H9 (cell line): Measurements from ENCODE around the gene PUDP. TPM values are rescaled to one million over a fixed set of nuclear protein-coding genes. Genes with fewer than 3 reads are reported as not detected.

Source experiments
- DNase-seq: peaks from one replicate; pipeline ENCODE4 v3.0.0-alpha.2; 2017
- H2AFZ ChIP-seq: one replicate; pipeline ENCODE4 v1.6.1; 2013; ENCODE audit warnings: mild to moderate bottlenecking, low read length, control low read depth, moderate library complexity
- H2AK5ac ChIP-seq: 2 replicates; pipeline ENCODE4 v1.6.1; 2013; ENCODE audit warnings: low read length, control low read depth, mixed read lengths; ENCODE audit not compliant: insufficient read length
- H2BK120ac ChIP-seq: one replicate; pipeline ENCODE4 v1.6.1; 2013; ENCODE audit warnings: low read depth, mild to moderate bottlenecking, low read length, control low read depth, inconsistent platforms; ENCODE audit not compliant: poor library complexity, severe bottlenecking
- H2BK12ac ChIP-seq: 2 replicates; pipeline ENCODE4 v1.6.1; 2013; ENCODE audit warnings: low read length, control low read depth, mixed read lengths, low read depth; ENCODE audit not compliant: insufficient read length
- H2BK15ac ChIP-seq: 2 replicates; pipeline ENCODE4 v1.6.1; 2013; ENCODE audit warnings: low read depth, low read length, control low read depth
- H2BK20ac ChIP-seq: one replicate; pipeline ENCODE4 v1.6.1; 2013; ENCODE audit warnings: low read depth, mild to moderate bottlenecking, low read length, control low read depth, inconsistent platforms; ENCODE audit not compliant: poor library complexity, severe bottlenecking
- H2BK5ac ChIP-seq: 2 replicates; pipeline ENCODE4 v1.6.1; 2013; ENCODE audit warnings: low read length, control low read depth, mixed read lengths; ENCODE audit not compliant: insufficient read length
- H3K14ac ChIP-seq: 2 replicates; pipeline ENCODE4 v1.6.1; 2013; ENCODE audit warnings: low read length, control low read depth; ENCODE audit not compliant: insufficient read depth
- H3K18ac ChIP-seq: 2 replicates; pipeline ENCODE4 v1.6.1; 2013; ENCODE audit warnings: low read depth, mild to moderate bottlenecking, mixed read lengths, low read length, control low read depth; ENCODE audit not compliant: insufficient read length
- H3K23ac ChIP-seq: 2 replicates; pipeline ENCODE4 v1.6.1; 2013; ENCODE audit warnings: low read length, control low read depth, mixed read lengths, low read depth; ENCODE audit not compliant: insufficient read length
- H3K23me2 ChIP-seq: 2 replicates; pipeline ENCODE4 v1.6.1; 2013; ENCODE audit warnings: low read depth, mild to moderate bottlenecking, mixed read lengths, low read length, control low read depth; ENCODE audit not compliant: insufficient read length, poor library complexity, severe bottlenecking
- H3K27ac ChIP-seq: 2 replicates; pipeline ENCODE4 v1.5.1; 2013; ENCODE audit warnings: low read length, control low read depth, mixed read lengths, low read depth; ENCODE audit not compliant: insufficient read length
- H3K27me3 ChIP-seq: 2 replicates; pipeline ENCODE4 v1.6.1; 2013; ENCODE audit warnings: low read length, control low read depth, inconsistent platforms; ENCODE audit not compliant: insufficient read depth
- H3K4ac ChIP-seq: 2 replicates; pipeline ENCODE4 v1.6.1; 2013; ENCODE audit warnings: low read depth, mild to moderate bottlenecking, control low read depth, inconsistent platforms, low read length, moderate library complexity
- H3K4me1 ChIP-seq: 2 replicates; pipeline ENCODE4 v1.6.1; 2013; ENCODE audit warnings: low read length, control low read depth, inconsistent platforms; ENCODE audit not compliant: insufficient read depth
- H3K4me2 ChIP-seq: 2 replicates; pipeline ENCODE4 v1.6.1; 2013; ENCODE audit warnings: low read length, control low read depth, mixed read lengths; ENCODE audit not compliant: insufficient read length, insufficient read depth
- H3K56ac ChIP-seq: 2 replicates; pipeline ENCODE4 v1.6.1; 2013; ENCODE audit warnings: low read depth, mild to moderate bottlenecking, mixed read lengths, low read length, control low read depth; ENCODE audit not compliant: insufficient read length
- H3K79me1 ChIP-seq: 2 replicates; pipeline ENCODE4 v1.6.1; 2013; ENCODE audit warnings: low read depth, mild to moderate bottlenecking, moderate library complexity, low read length, control low read depth, inconsistent platforms; ENCODE audit not compliant: insufficient read depth, poor library complexity, severe bottlenecking
- H3K79me2 ChIP-seq: 2 replicates; pipeline ENCODE4 v1.6.1; 2013; ENCODE audit warnings: low read length, control low read depth, inconsistent platforms; ENCODE audit not compliant: insufficient read depth
- H3K9ac ChIP-seq: 2 replicates; pipeline ENCODE4 v1.6.1; 2013; ENCODE audit warnings: low read length, control low read depth, mixed read lengths; ENCODE audit not compliant: insufficient read length; ENCODE audit errors: extremely low read depth
- H3K9me3 ChIP-seq: one replicate; pipeline ENCODE4 v1.6.1; 2013; ENCODE audit warnings: low read depth, low read length, inconsistent platforms; ENCODE audit not compliant: control insufficient read depth
- H3T11ph ChIP-seq: one replicate; pipeline ENCODE4 v1.6.1; 2013; ENCODE audit warnings: mild to moderate bottlenecking, low read length, control low read depth, inconsistent platforms
- H4K20me1 ChIP-seq: one replicate; pipeline ENCODE4 v1.6.1; 2013; ENCODE audit not compliant: control insufficient read depth, insufficient read length, insufficient read depth
- H4K5ac ChIP-seq: 2 replicates; pipeline ENCODE4 v1.6.1; 2013; ENCODE audit warnings: low read depth, mild to moderate bottlenecking, mixed read lengths, low read length, control low read depth; ENCODE audit not compliant: insufficient read length
- H4K8ac ChIP-seq: replicated peaks from 2 replicates; pipeline ENCODE4 v1.6.1; 2013; ENCODE audit warnings: low read length, control low read depth, mixed read lengths, low read depth; ENCODE audit not compliant: insufficient read length
- H4K91ac ChIP-seq: 2 replicates; pipeline ENCODE4 v1.6.1; 2013; ENCODE audit warnings: low read depth, mild to moderate bottlenecking, moderate library complexity, mixed read lengths, low read length, control low read depth; ENCODE audit not compliant: insufficient read length
- H3K27ac Mint-ChIP-seq, 3 experiments: 2 replicates in 2 of 3; 3 replicates in 1 of 3; pipeline ENCODE4 v1.8.0; 2020 to 2021; ENCODE audit warnings: mixed read lengths in 3 of 3, mild to moderate bottlenecking in 1 of 3, moderate library complexity in 1 of 3
- H3K27me3 Mint-ChIP-seq: 2 replicates; pipeline ENCODE4 v1.8.0; 2021; ENCODE audit warnings: low read depth, mild to moderate bottlenecking, moderate library complexity, mixed read lengths
- H3K36me3 Mint-ChIP-seq, 3 experiments: 2 replicates in 2 of 3; 3 replicates in 1 of 3; pipeline ENCODE4 v1.8.0; 2020 to 2021; ENCODE audit warnings: low read depth in 3 of 3, mixed read lengths in 3 of 3; ENCODE audit not compliant: insufficient read depth in 1 of 3
- H3K4me1 Mint-ChIP-seq, 2 experiments: 2 replicates each; pipeline ENCODE4 v1.8.0; 2020; ENCODE audit warnings: mixed read lengths in 2 of 2
- H3K4me3 Mint-ChIP-seq, 2 experiments: 2 replicates in 1 of 2; 3 replicates in 1 of 2; pipeline ENCODE4 v1.8.0; 2020 to 2021; ENCODE audit warnings: mild to moderate bottlenecking in 2 of 2, mixed read lengths in 2 of 2, moderate library complexity in 1 of 2
- H3K9me3 Mint-ChIP-seq, 2 experiments: 2 replicates in 1 of 2; 3 replicates in 1 of 2; pipeline ENCODE4 v1.8.0; 2020; ENCODE audit warnings: mild to moderate bottlenecking in 2 of 2, mixed read lengths in 2 of 2, moderate library complexity in 1 of 2
- CTCF ChIP-seq: fragments of 200-600 bp; sonication (generic); conservative IDR thresholded peaks from 3 replicates; pipeline ENCODE4 v1.8.0; 2021; ENCODE audit warnings: antibody characterized with exemption, mild to moderate bottlenecking
- WGBS: extraction: QIAGEN DNeasy Blood & Tissue Kit; methylation state at CpG from one replicate; pipeline ENCODE4 v1.1.7; 2013; ENCODE audit warnings: missing lambda C conversion rate, low lambda C conversion rate, mixed read lengths; ENCODE audit not compliant: insufficient read length; ENCODE audit errors: extremely low coverage; 5-methylcytosine and 5-hydroxymethylcytosine counted together
- total RNA-seq: library from RNA; stranded (reverse); gene quantifications from 2 replicates; pipeline ENCODE4 v1.2.1, GENCODE V29; 2021

Gene PUDP
- total RNA-seq, 1 experiment from 2014 or later: 46.3 TPM

GRCh38 chrX:7074148-7074907, 73.6 kb downstream of the PUDP start:
- Histone ChIP-seq H2BK5ac (no peak overlapping the region), H3K14ac (no peak overlapping the region), H4K91ac (no peak overlapping the region), H3K56ac (no peak overlapping the region), H3K4ac (no peak overlapping the region), H3K23ac (no peak overlapping the region), H3K79me1 (no peaks in the 10 kb centered on the region), H3K9ac (no peak overlapping the region), H3K9me3 (no peaks in the 10 kb centered on the region), H2BK15ac (no peak overlapping the region), H4K8ac (no peak overlapping the region), H3K23me2 (no peaks in the 10 kb centered on the region), H2AK5ac (no peak overlapping the region), H3K4me1 (peaks cover 6% of the 10 kb centered on the region; the same call in 1 of the 2 replicates), H2BK120ac (no peak overlapping the region), H2AFZ (no peak overlapping the region), H4K5ac (no peak overlapping the region), H3K18ac (no peak overlapping the region), H4K20me1 (no peaks in the 10 kb centered on the region), H3K4me2 (no peak overlapping the region), H3K27me3 (no peaks in the 10 kb centered on the region), H2BK20ac (no peak overlapping the region), H3T11ph (no peak overlapping the region), H3K27ac (no peak overlapping the region), H3K79me2 (no peaks in the 10 kb centered on the region), H2BK12ac (no peak overlapping the region)
- no peak for DNase-seq
- H3K9me3 Mint-ChIP-seq: no peaks in the 10 kb centered on the region
- H3K27ac Mint-ChIP-seq: no peak overlapping the region
- peaks cover 17 to 26% of the 10 kb centered on the region in 2 experiments for H3K4me1 Mint-ChIP-seq
- TF ChIP-seq CTCF: peak; percentile 44
- WGBS: no CpG with 5 or more reads among the region's 9 CpGs
- H3K4me3 Mint-ChIP-seq: no peak overlapping the region
- H3K27me3 Mint-ChIP-seq: no peaks in the 10 kb centered on the region
- peaks cover 7 to 10% (median 10%) of the 10 kb centered on the region in 3 experiments; a peak in 5 of 7 replicates for H3K36me3 Mint-ChIP-seq
